ENCODE measurements around the gene LTBP1.
A peak's percentile ranks its signal among the peaks of the same experiment; 100 is the strongest.

The LTBP1 gene

GRCh38 chr2:33121925-33122324 lies 175.2 kb downstream of the LTBP1 start:
- H3K4me3 ChIP-seq, result no peak overlapping the region
- H3K36me3 ChIP-seq, result no peaks in the 10 kb centered on the region
- H3K4me1 ChIP-seq, result peaks cover 0 to 32% (median 11%) of the 10 kb centered on the region in 4 donors
- no peaks in the 10 kb centered on the region for H3K27me3 ChIP-seq
- DNase-seq, result no peak
- intact Hi-C loops (cut with DNase I; ENCODE audit: low total_unique reads), result no loop called here
- TF ChIP-seq CTCF (IDR thresholded peaks at IDR 0.05), result no peak
- H3K27ac ChIP-seq, result peak overlapping the region in 1 of 2 donors; percentile 21
- H3K9me3 ChIP-seq, result no peaks in the 10 kb centered on the region

GRCh38 chr2:33122726-33123125 lies 176.0 kb downstream of the LTBP1 start:
- intact Hi-C loops (cut with DNase I; ENCODE audit: low total_unique reads), result no loop called here
- Histone ChIP-seq H3K4me1 (peaks cover 0 to 40% (median 12%) of the 10 kb centered on the region in 4 donors), H3K27ac (peak overlapping the region; percentile 21 to 23), H3K27me3 (no peaks in the 10 kb centered on the region), H3K36me3 (no peaks in the 10 kb centered on the region), H3K9me3 (no peaks in the 10 kb centered on the region), H3K4me3 (no peak overlapping the region)
- no peak for DNase-seq
- no peak for TF ChIP-seq CTCF (IDR thresholded peaks at IDR 0.05)

- TF ChIP-seq CTCF (IDR thresholded peaks at IDR 0.05), result no peak
- intact Hi-C loops (cut with DNase I; ENCODE audit: low total_unique reads), result no loop called here
- peak overlapping the region; percentile 21 to 23 for H3K27ac ChIP-seq
Measured at GRCh38 chr2:33123216-33123615, 176.5 kb downstream of the LTBP1 start.

GRCh38 chr2:33126552-33126951 lies 179.8 kb downstream of the LTBP1 start:
- H3K4me3 ChIP-seq, result no peak overlapping the region
- no peaks in the 10 kb centered on the region for H3K27me3 ChIP-seq
- no peaks in the 10 kb centered on the region for H3K36me3 ChIP-seq
- no peaks in the 10 kb centered on the region for H3K9me3 ChIP-seq
- no peak for DNase-seq
- TF ChIP-seq CTCF (IDR thresholded peaks at IDR 0.05), result no peak
- intact Hi-C loops (cut with DNase I; ENCODE audit: low total_unique reads), result no loop called here
- peaks cover 0 to 78% (median 33%) of the 10 kb centered on the region in 4 donors for H3K4me1 ChIP-seq
- H3K27ac ChIP-seq, result peak overlapping the region; percentile 56 to 86

More at GRCh38 chr2:33123216-33123615, 176.5 kb downstream of the LTBP1 start:
- Histone ChIP-seq H3K27me3 (no peaks in the 10 kb centered on the region), H3K4me1 (peaks cover 0 to 45% (median 12%) of the 10 kb centered on the region in 4 donors), H3K9me3 (no peaks in the 10 kb centered on the region), H3K4me3 (no peak overlapping the region), H3K36me3 (no peaks in the 10 kb centered on the region)
- no peak for DNase-seq

GRCh38 chr2:33126958-33127357 lies 180.2 kb downstream of the LTBP1 start:
- H3K4me1 ChIP-seq, result peaks cover 0 to 82% (median 36%) of the 10 kb centered on the region in 4 donors
- H3K27ac ChIP-seq, result peak overlapping the region; percentile 83 to 86

More at GRCh38 chr2:33126958-33127357, 180.2 kb downstream of the LTBP1 start:
- Histone ChIP-seq H3K4me3 (no peak overlapping the region), H3K27me3 (no peaks in the 10 kb centered on the region), H3K36me3 (no peaks in the 10 kb centered on the region), H3K9me3 (no peaks in the 10 kb centered on the region)
- intact Hi-C loops (cut with DNase I; ENCODE audit: low total_unique reads), result no loop called here
- TF ChIP-seq CTCF (IDR thresholded peaks at IDR 0.05), result no peak
- peak in 1 of 2 donors; percentile 56 for DNase-seq
